Caco-2 (cell line): ENCODE results near the gene TMEM181. TPM values are rescaled to one million over a fixed set of nuclear protein-coding genes. Genes with fewer than 3 reads are reported as not detected.

ENCODE experiments used
- BruUV-seq: library from RNA; stranded (reverse); fragments of 400-500 nt; replicated peaks from 2 replicates; lab custom pipeline; 2021; lab: Mats Ljungman, UMichigan
- CTCF ChIA-PET: fragments of 300-600 bp; sonication (Branson Sonifier 250); formaldehyde crosslinking; loops from one replicate; lab custom pipeline; 2022; ENCODE audit warnings: antibody characterized with exemption; lab: Charles Lee
- POLR2A ChIA-PET: fragments of 300-600 bp; sonication (Branson Sonifier 250); formaldehyde crosslinking; loops from one replicate; lab custom pipeline; 2022; ENCODE audit warnings: antibody characterized with exemption; lab: Charles Lee
- DNase-seq, 2 experiments: peaks; one replicate each; pipeline versions ENCODE4 v3.0.0 to v3.0.0-alpha.2; 2020 to 2022
- H3K27me3 ChIP-seq: replicated peaks from 2 replicates; pipeline ENCODE4 v1.6.0; 2011; ENCODE audit warnings: low read length; ENCODE audit not compliant: control insufficient read depth, insufficient read depth
- H3K36me3 ChIP-seq: 2 replicates; pipeline ENCODE4 v1.5.1; 2011; ENCODE audit warnings: low read length; ENCODE audit not compliant: control insufficient read depth, insufficient read depth
- H3K4me1 ChIP-seq: fragments of 250-450 bp; sonication (Bioruptor Pico); 2 replicates; pipeline ENCODE4 v1.5.1; 2020; ENCODE audit warnings: mild to moderate bottlenecking
- H3K4me3 ChIP-seq: 2 replicates; pipeline ENCODE4 v1.5.1; 2011; ENCODE audit warnings: low read depth, mild to moderate bottlenecking, control low read depth, low read length
- H3K9me3 ChIP-seq: fragments of 250-450 bp; sonication (Bioruptor Pico); 2 replicates; pipeline ENCODE4 v1.5.1; 2020; ENCODE audit warnings: mild to moderate bottlenecking, moderate library complexity
- H3K27ac Mint-ChIP-seq: one replicate; pipeline ENCODE4 v1.8.0; 2022; ENCODE audit warnings: mixed read lengths; ENCODE audit not compliant: unreplicated experiment
- H3K27me3 Mint-ChIP-seq: one replicate; pipeline ENCODE4 v1.8.0; 2022; ENCODE audit warnings: mixed read lengths; ENCODE audit not compliant: insufficient read depth, unreplicated experiment
- H3K36me3 Mint-ChIP-seq: one replicate; pipeline ENCODE4 v1.8.0; 2022; ENCODE audit warnings: mild to moderate bottlenecking, mixed read lengths; ENCODE audit not compliant: insufficient read depth, unreplicated experiment
- H3K4me1 Mint-ChIP-seq: one replicate; pipeline ENCODE4 v1.8.0; 2022; ENCODE audit warnings: low read depth, mixed read lengths; ENCODE audit not compliant: unreplicated experiment
- H3K4me3 Mint-ChIP-seq: one replicate; pipeline ENCODE4 v1.8.0; 2022; ENCODE audit warnings: mild to moderate bottlenecking, moderate library complexity, mixed read lengths; ENCODE audit not compliant: unreplicated experiment
- H3K9me3 Mint-ChIP-seq: one replicate; pipeline ENCODE4 v1.8.0; 2022; ENCODE audit warnings: mixed read lengths; ENCODE audit not compliant: unreplicated experiment
- intact Hi-C: fragments of 100-400 bp; cut with micrococcal nuclease; formaldehyde crosslinking; loops from one replicate; pipeline ENCODE4 v1.10.0; 2022; ENCODE audit not compliant: unreplicated experiment
- total RNA-seq: library from RNA; stranded (reverse); gene quantifications from 2 replicates; pipeline ENCODE4 v1.2.3, GENCODE V29; 2022
- TF ChIP-seq, protein P1 (sequence below), 2 experiments: fragments of 200-600 bp in 1 of 2; IDR thresholded peaks; 1 replicate in 1 of 2; 2 replicates in 1 of 2; pipeline versions ENCODE4 v1.5.1 to v1.8.0; 2011 to 2022; ENCODE audit warnings: antibody characterized with exemption in 1 of 2, control low read depth in 1 of 2, inconsistent platforms in 1 of 2, low read depth in 1 of 2, low read length in 1 of 2, mild to moderate bottlenecking in 1 of 2, moderate library complexity in 1 of 2; ENCODE audit not compliant: insufficient read depth in 1 of 2, severe bottlenecking in 1 of 2, unreplicated experiment in 1 of 2

The TMEM181 gene
- total RNA-seq, 1 experiment from 2014 or later: 26.7 TPM

DNA sequence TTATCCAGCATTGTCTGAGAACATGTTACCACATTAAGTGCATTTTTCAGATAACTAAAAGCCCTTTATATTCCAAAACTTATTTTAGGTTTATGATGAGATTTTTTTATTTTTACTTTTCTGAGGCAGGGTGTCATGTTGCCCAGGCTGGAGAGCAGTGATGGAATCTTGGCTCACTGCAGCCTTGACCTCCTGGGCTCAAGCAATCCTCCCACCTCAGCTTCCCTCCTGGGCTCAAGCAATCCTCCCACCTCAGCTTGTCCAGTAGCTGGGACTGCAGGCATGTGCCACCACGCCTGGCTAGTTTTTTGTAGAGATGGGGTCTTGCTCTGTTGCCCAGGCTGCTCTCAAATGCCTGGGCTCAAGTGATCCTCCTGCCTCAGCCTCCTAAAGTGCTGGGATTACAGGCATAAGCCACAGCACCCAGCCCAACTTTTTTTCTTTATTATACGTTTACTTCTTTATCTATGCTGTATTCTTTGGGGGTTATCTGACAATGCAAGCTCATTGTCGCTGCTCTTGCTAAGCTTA is 78.5 kb downstream of the TMEM181 start:
- no TSS peak for BruUV-seq
- H3K9me3 ChIP-seq: no peaks in the 10 kb centered on the region
- no peak overlapping the region for H3K27ac Mint-ChIP-seq
- CTCF ChIA-PET: no interaction called here
- no peak overlapping the region for H3K4me3 ChIP-seq
- H3K4me3 Mint-ChIP-seq: no peak overlapping the region
- no peaks in the 10 kb centered on the region; the same call in 1 of the 2 replicates for H3K36me3 ChIP-seq
- POLR2A ChIA-PET: no interaction called here
- no peaks in the 10 kb centered on the region for H3K27me3 ChIP-seq
- intact Hi-C loops: no loop called here
- H3K27me3 Mint-ChIP-seq: no peaks in the 10 kb centered on the region
- peaks cover 10% of the 10 kb centered on the region for H3K4me1 Mint-ChIP-seq
- H3K4me1 ChIP-seq: no peaks in the 10 kb centered on the region
- TF ChIP-seq, protein P1, sequence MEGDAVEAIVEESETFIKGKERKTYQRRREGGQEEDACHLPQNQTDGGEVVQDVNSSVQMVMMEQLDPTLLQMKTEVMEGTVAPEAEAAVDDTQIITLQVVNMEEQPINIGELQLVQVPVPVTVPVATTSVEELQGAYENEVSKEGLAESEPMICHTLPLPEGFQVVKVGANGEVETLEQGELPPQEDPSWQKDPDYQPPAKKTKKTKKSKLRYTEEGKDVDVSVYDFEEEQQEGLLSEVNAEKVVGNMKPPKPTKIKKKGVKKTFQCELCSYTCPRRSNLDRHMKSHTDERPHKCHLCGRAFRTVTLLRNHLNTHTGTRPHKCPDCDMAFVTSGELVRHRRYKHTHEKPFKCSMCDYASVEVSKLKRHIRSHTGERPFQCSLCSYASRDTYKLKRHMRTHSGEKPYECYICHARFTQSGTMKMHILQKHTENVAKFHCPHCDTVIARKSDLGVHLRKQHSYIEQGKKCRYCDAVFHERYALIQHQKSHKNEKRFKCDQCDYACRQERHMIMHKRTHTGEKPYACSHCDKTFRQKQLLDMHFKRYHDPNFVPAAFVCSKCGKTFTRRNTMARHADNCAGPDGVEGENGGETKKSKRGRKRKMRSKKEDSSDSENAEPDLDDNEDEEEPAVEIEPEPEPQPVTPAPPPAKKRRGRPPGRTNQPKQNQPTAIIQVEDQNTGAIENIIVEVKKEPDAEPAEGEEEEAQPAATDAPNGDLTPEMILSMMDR (IDR thresholded peaks at IDR 0.05; ENCODE audit: insufficient read depth in 1 of 2, low read depth in 1 of 2, low read length in 1 of 2, severe bottlenecking in 1 of 2, unreplicated experiment in 1 of 2): no peak
- H3K9me3 Mint-ChIP-seq: no peaks in the 10 kb centered on the region
- DNase-seq: no peak
- peaks cover 57% of the 10 kb centered on the region for H3K36me3 Mint-ChIP-seq

DNA sequence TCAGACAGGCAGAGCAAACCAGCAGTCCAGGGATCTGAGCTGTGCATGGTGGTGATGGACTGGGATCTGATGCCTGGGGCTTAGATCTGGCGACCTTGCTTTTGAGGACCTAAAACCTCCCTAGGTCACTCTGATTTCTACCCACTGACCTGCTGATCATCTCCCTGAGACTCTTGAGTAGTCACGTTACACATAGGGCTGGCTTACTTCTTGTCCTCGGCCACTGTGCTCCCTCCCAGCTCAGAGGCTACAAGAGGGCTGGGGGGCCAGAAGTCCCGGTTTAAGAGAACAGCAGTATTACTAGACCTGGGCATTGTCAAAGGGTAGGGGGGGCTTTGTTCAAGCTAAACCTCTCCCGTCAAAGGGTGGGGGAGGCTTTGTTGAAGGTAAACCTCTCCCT is 79.2 kb downstream of the TMEM181 start:
- H3K9me3 Mint-ChIP-seq: no peaks in the 10 kb centered on the region
- H3K36me3 ChIP-seq: no peaks in the 10 kb centered on the region; the same call in 1 of the 2 replicates
- CTCF ChIA-PET: no interaction called here
- no peak for DNase-seq
- H3K4me1 ChIP-seq: no peaks in the 10 kb centered on the region
- TF ChIP-seq, protein P1 (IDR thresholded peaks at IDR 0.05; ENCODE audit: insufficient read depth in 1 of 2, low read depth in 1 of 2, low read length in 1 of 2, severe bottlenecking in 1 of 2, unreplicated experiment in 1 of 2): no peak
- no peak overlapping the region for H3K4me3 Mint-ChIP-seq
- H3K27me3 Mint-ChIP-seq: no peaks in the 10 kb centered on the region
- intact Hi-C loops: no loop called here
- peaks cover 10% of the 10 kb centered on the region for H3K4me1 Mint-ChIP-seq
- no peaks in the 10 kb centered on the region for H3K9me3 ChIP-seq
- POLR2A ChIA-PET: no interaction called here
- no peaks in the 10 kb centered on the region for H3K27me3 ChIP-seq
- BruUV-seq: no TSS peak
- peaks cover 62% of the 10 kb centered on the region for H3K36me3 Mint-ChIP-seq
- H3K4me3 ChIP-seq: no peak overlapping the region
- H3K27ac Mint-ChIP-seq: no peak overlapping the region

DNA sequence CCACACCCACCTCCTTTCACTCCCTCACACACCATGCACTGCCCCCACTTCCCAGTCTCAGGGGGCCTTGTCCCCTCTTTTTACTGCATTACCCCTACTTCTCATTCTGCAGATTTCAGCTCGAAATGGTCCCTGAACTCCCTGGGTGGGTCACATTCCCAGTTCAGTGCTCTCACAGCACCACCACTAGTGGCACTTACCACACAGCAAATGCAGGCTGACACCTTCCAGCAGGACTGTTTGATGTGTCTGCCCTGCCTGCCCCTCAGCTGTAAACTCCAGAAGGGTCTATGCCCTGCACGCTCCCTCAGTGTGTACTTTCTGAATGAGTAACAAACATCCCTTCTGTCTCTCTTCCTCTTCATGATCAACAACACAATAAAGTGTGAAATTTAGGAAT is 80.6 kb downstream of the TMEM181 start:
- Histone ChIP-seq H3K9me3 (no peaks in the 10 kb centered on the region), H3K36me3 (no peaks in the 10 kb centered on the region; the same call in 1 of the 2 replicates), H3K4me1 (0 out of 2 replicates have a peak, but pooled peaks cover 3% of the 10 kb centered on the region), H3K27me3 (no peaks in the 10 kb centered on the region), H3K4me3 (no peak overlapping the region)
- DNase-seq: no peak
- peaks cover 64% of the 10 kb centered on the region for H3K36me3 Mint-ChIP-seq
- intact Hi-C loops: no loop called here
- H3K27ac Mint-ChIP-seq: peak overlapping the region; percentile 24
- no TSS peak for BruUV-seq
- no peaks in the 10 kb centered on the region for H3K9me3 Mint-ChIP-seq
- TF ChIP-seq, protein P1 (IDR thresholded peaks at IDR 0.05; ENCODE audit: insufficient read depth in 1 of 2, low read depth in 1 of 2, low read length in 1 of 2, severe bottlenecking in 1 of 2, unreplicated experiment in 1 of 2): no peak
- no peaks in the 10 kb centered on the region for H3K27me3 Mint-ChIP-seq
- POLR2A ChIA-PET: no interaction called here
- CTCF ChIA-PET: interaction anchor here (0.6 kb wide), 1 partner anchor 66 kb away, joined by 3 read pairs; no protein-coding TSS in a partner anchor
- no peak overlapping the region for H3K4me3 Mint-ChIP-seq
- peaks cover 16% of the 10 kb centered on the region for H3K4me1 Mint-ChIP-seq
